OCI-LY3 (cell line): ENCODE results near the gene ZNF432.
"Not testable (repeated sequence)": the region's sequence is repeated elsewhere in the genome, so short reads cannot be mapped to it uniquely, and the experiment has no call there.

Experiments used
- H2AFZ ChIP-seq: fragments of 200-600, 300-600 bp; shearing (Covaris generic); 2 replicates; pipeline ENCODE4 v1.6.0; 2014; ENCODE audit warnings: antibody characterized with exemption, low read depth, low read length
- H3K27ac ChIP-seq: fragments of 200-600, 300-600 bp; sonication (generic); 2 replicates; pipeline ENCODE4 v1.5.1; 2014; ENCODE audit warnings: mild to moderate bottlenecking, low read length, moderate library complexity, mixed read lengths
- H3K27me3 ChIP-seq: fragments of 200-600, 300-600 bp; sonication (generic); 2 replicates; pipeline ENCODE4 v1.6.1; 2014; ENCODE audit warnings: low read depth, low read length, mixed read lengths
- H3K36me3 ChIP-seq: fragments of 200-600, 300-600 bp; sonication (generic); replicated peaks from 2 replicates; pipeline ENCODE3; 2014; ENCODE audit warnings: low read depth, low read length, mixed read lengths
- H3K4me1 ChIP-seq: fragments of 300-600, 200-600 bp; sonication (generic); 2 replicates; pipeline ENCODE4 v1.6.1; 2014; ENCODE audit warnings: low read length, mixed read lengths
- H3K4me2 ChIP-seq: fragments of 200-600, 300-600 bp; sonication (generic); 2 replicates; pipeline ENCODE4 v1.6.1; 2014; ENCODE audit warnings: low read length, mixed read lengths
- H3K4me3 ChIP-seq: fragments of 300-600, 200-600 bp; sonication (generic); 2 replicates; pipeline ENCODE4 v1.5.1; 2014; ENCODE audit warnings: antibody characterized with exemption, mild to moderate bottlenecking, low read length, moderate library complexity
- H3K79me2 ChIP-seq: fragments of 300-600, 200-600 bp; shearing (Covaris generic); 2 replicates; pipeline ENCODE4 v1.6.1; 2014; ENCODE audit warnings: mild to moderate bottlenecking, low read length, mixed read lengths
- H3K9ac ChIP-seq: fragments of 300-600, 200-600 bp; shearing (Covaris generic); 2 replicates; pipeline ENCODE4 v1.6.0; 2014; ENCODE audit warnings: mild to moderate bottlenecking, low read length, moderate library complexity
- H3K9me3 ChIP-seq: fragments of 200-600, 300-600 bp; shearing (Covaris generic); 2 replicates; pipeline ENCODE4 v1.6.1; 2014; ENCODE audit warnings: low read length, mixed read lengths; ENCODE audit not compliant: insufficient read depth
- H4K20me1 ChIP-seq: fragments of 200-600, 300-600 bp; sonication (generic); 2 replicates; pipeline ENCODE4 v1.6.1; 2016; ENCODE audit warnings: low read length, mixed read lengths; ENCODE audit not compliant: insufficient read depth
- EZH2phosphoT487 ChIP-seq: fragments of 200-600 bp; shearing (Covaris generic); IDR thresholded peaks from 2 replicates; pipeline ENCODE4 v1.6.1; 2018; ENCODE audit warnings: antibody characterized with exemption, mixed run types, low read depth
- TF ChIP-seq, protein P1 (sequence below): fragments of 200-600, 300-600 bp; sonication (generic); IDR thresholded peaks from 2 replicates; pipeline ENCODE4 v1.5.1; 2014; ENCODE audit warnings: antibody characterized with exemption, low read length, low read depth

Gene ZNF432

DNA sequence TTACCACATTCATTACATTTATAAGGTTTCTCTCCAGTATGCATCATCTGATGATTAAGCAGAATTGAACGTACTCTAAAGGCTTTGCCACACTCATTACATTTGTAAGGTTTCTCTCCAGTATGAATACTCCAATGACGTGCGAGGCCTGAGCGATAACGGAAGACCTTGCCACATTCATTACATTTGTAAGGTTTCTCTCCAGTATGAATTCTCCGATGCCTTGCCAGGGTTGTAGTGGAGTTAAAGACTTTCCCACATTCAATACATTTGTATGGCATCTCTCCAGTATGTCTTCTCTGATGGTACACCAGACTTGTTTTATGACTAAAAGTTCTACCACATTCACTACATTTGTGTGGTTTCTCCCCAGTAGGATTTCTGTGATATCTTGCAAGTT, 16.8 kb upstream of the ZNF432 start:
- Histone ChIP-seq H3K27me3 (no peaks in the 10 kb centered on the region), H4K20me1 (no peaks in the 10 kb centered on the region), H3K4me1 (no peaks in the 10 kb centered on the region), H3K4me2 (no peak overlapping the region), H3K4me3 (no peak overlapping the region), H3K79me2 (no peaks in the 10 kb centered on the region), H3K9me3 (peaks cover 38% of the 10 kb centered on the region), H3K9ac (no peak overlapping the region), H2AFZ (no peak overlapping the region), H3K36me3 (no peaks in the 10 kb centered on the region), H3K27ac (no peak overlapping the region)
- TF ChIP-seq EZH2phosphoT487: no peak
- TF ChIP-seq, protein P1, sequence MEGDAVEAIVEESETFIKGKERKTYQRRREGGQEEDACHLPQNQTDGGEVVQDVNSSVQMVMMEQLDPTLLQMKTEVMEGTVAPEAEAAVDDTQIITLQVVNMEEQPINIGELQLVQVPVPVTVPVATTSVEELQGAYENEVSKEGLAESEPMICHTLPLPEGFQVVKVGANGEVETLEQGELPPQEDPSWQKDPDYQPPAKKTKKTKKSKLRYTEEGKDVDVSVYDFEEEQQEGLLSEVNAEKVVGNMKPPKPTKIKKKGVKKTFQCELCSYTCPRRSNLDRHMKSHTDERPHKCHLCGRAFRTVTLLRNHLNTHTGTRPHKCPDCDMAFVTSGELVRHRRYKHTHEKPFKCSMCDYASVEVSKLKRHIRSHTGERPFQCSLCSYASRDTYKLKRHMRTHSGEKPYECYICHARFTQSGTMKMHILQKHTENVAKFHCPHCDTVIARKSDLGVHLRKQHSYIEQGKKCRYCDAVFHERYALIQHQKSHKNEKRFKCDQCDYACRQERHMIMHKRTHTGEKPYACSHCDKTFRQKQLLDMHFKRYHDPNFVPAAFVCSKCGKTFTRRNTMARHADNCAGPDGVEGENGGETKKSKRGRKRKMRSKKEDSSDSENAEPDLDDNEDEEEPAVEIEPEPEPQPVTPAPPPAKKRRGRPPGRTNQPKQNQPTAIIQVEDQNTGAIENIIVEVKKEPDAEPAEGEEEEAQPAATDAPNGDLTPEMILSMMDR: no peak

DNA sequence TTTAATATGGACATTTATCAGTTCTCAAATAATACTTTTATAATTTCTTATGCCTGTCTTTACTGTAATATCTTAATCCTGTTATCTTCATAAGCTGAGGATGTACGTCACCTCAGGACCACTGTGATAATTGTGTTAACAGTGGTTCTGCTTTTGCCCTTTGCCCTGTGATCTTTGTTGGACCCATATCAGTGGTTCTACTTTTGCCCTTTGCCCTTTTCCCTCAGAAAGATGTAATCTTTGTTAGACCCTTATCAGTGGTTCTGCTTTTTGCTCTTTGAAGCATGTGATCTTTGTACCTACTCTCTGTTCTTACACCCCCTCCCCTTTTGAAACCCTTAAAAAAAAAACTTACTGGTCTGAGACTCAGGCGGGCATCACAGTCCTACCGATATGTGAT, 7.8 kb upstream of the ZNF432 start:
- not testable (repeated sequence) for H3K9me3 ChIP-seq, H4K20me1 ChIP-seq, H3K27ac ChIP-seq, H3K79me2 ChIP-seq, H3K36me3 ChIP-seq, H3K9ac ChIP-seq, H3K27me3 ChIP-seq, H2AFZ ChIP-seq, H3K4me3 ChIP-seq, H3K4me1 ChIP-seq, H3K4me2 ChIP-seq

DNA sequence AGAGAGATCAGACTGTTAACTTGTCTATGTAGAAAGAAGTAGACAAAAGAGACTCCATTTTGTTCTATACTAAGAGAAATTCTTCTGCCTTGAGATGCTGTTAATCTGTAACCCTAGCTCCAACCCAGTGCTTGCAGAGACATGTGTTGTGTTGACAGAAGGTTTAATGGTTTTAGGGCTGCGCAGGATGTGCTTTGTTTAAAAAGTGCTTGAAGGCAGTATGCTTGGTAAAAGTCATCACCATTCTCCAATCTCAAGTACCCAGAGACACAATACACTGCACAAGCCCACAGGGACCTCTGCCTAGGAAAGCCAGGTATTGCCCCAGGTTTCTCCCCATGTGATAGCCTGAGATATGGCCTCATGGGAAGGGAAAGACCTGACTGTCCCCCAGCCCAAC, 3.1 kb upstream of the ZNF432 start:
- H3K79me2 ChIP-seq, H3K27me3 ChIP-seq, H2AFZ ChIP-seq, H3K4me2 ChIP-seq, H3K4me1 ChIP-seq, H3K27ac ChIP-seq, H3K4me3 ChIP-seq, H3K9ac ChIP-seq, H4K20me1 ChIP-seq, H3K36me3 ChIP-seq: not testable (repeated sequence)
- peaks cover 13% of the 10 kb centered on the region; the same call in 1 of the 2 replicates for H3K9me3 ChIP-seq

DNA sequence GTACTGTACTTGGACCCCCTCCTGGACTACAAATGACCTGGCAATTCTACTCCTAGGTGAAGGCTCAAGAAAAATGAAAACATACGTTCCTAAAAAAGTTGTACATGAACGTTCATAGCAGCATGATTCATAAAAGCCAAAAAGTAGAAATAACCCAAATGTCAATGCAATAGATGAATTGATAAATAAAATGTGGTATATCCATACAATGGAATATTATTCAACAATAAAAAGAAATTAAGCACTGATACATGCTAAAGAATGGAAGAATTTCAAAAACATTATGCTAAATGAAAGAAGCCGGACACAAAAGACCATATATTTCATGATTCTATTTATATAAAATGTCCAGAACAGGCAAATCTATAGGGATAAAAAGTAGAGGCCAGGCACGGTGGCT, 9.5 kb downstream of the ZNF432 start:
- Histone ChIP-seq H3K9ac (no peak overlapping the region), H3K4me2 (no peak overlapping the region), H3K4me3 (no peak overlapping the region), H3K4me1 (no peaks in the 10 kb centered on the region), H3K27me3 (no peaks in the 10 kb centered on the region), H2AFZ (no peak overlapping the region), H4K20me1 (no peaks in the 10 kb centered on the region), H3K27ac (no peak overlapping the region), H3K36me3 (peaks cover 43% of the 10 kb centered on the region), H3K9me3 (peaks cover 38% of the 10 kb centered on the region), H3K79me2 (no peaks in the 10 kb centered on the region)
- TF ChIP-seq, protein P1: no peak
- no peak for TF ChIP-seq EZH2phosphoT487

DNA sequence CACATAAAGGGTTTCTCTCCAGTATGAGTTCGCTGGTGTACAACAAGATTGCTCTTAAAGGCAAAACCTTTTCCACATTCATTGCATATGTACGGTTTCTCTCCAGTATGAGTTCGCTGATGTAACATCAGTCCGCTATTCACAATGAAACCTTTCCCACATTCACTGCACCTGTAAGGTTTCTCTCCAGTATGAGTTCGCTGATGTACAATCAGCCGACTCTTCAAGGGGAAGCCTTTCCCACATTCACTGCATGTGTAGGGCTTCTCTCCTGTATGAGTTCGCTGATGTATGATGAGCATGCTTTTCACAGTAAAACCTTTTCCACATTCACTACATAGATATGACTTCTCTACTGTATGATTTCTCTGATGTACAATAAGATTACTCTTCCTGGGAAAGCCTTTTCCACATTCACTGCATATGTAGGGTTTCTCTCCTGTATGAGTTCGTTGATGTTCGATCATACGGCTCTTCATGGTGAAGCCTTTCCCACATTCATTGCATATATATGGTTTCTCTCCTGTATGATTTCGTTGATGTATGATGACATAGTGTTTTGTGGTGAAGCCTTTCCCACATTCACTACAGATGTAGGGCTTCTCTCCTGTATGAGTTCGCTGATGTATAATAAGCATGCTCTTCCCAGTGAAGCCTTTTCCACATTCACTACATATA, 14.4 kb downstream of the ZNF432 start:
- Histone ChIP-seq H3K36me3 (peaks cover 73% of the 10 kb centered on the region), H3K79me2 (no peaks in the 10 kb centered on the region; the same call in 1 of the 2 replicates), H4K20me1 (no peaks in the 10 kb centered on the region), H3K4me1 (peaks cover 2% of the 10 kb centered on the region), H3K27me3 (no peaks in the 10 kb centered on the region), H3K9me3 (peaks cover 58% of the 10 kb centered on the region), H3K9ac (no peak overlapping the region), H3K4me2 (no peak overlapping the region), H3K27ac (no peak overlapping the region), H2AFZ (no peak overlapping the region), H3K4me3 (no peak overlapping the region)
- TF ChIP-seq, protein P1: no peak
- TF ChIP-seq EZH2phosphoT487: no peak
